HL-60 (cell line): ENCODE data around the gene CHD1.

Experiments
- CTCF ChIP-seq: IDR thresholded peaks from one replicate; pipeline ENCODE4 v1.5.1; 2011; ENCODE audit warnings: low read length, control low read depth, inconsistent platforms; ENCODE audit not compliant: insufficient read depth
- POLR2AphosphoS5 ChIP-seq: IDR thresholded peaks from 2 replicates; pipeline ENCODE4 v1.6.1; 2012; ENCODE audit warnings: low read depth

GRCh38 chr5:98904780-98905179 is 24.0 kb downstream of the CHD1 start:
- TF ChIP-seq CTCF, result no peak
- no peak for TF ChIP-seq POLR2AphosphoS5
